ENCODE results near the gene CENPS.

DNA sequence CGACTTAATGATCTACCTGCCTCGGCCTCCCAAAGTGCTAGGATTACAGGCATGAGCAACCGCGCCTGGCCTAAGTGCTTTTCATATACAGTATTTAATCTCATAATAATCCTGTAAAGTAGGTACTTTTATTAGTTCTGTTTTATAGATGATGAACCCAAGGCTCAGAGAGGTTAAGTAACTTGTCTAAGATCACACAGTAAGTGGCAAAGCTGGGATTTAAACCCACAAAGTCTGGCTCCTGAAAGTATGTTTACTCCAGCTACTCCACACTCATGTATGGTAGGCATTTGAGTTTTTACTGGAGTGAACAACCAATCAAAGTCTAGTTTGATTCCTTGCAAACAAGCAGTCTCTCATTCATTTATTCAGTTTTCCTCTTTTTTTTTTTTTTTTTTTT, 39.8 kb downstream of the CENPS start:
- TF ChIP-seq, protein P1, sequence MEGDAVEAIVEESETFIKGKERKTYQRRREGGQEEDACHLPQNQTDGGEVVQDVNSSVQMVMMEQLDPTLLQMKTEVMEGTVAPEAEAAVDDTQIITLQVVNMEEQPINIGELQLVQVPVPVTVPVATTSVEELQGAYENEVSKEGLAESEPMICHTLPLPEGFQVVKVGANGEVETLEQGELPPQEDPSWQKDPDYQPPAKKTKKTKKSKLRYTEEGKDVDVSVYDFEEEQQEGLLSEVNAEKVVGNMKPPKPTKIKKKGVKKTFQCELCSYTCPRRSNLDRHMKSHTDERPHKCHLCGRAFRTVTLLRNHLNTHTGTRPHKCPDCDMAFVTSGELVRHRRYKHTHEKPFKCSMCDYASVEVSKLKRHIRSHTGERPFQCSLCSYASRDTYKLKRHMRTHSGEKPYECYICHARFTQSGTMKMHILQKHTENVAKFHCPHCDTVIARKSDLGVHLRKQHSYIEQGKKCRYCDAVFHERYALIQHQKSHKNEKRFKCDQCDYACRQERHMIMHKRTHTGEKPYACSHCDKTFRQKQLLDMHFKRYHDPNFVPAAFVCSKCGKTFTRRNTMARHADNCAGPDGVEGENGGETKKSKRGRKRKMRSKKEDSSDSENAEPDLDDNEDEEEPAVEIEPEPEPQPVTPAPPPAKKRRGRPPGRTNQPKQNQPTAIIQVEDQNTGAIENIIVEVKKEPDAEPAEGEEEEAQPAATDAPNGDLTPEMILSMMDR (IDR thresholded peaks at IDR 0.05): no peak
- TF ChIP-seq JUNB (IDR thresholded peaks at IDR 0.05): no peak
- TF ChIP-seq POLR2A (IDR thresholded peaks at IDR 0.05; ENCODE audit: low read length): no peak
- no peak for TF ChIP-seq EP300 (IDR thresholded peaks at IDR 0.05)
- TF ChIP-seq CEBPB (IDR thresholded peaks at IDR 0.05): no peak
- no peak for TF ChIP-seq RCOR1 (IDR thresholded peaks at IDR 0.05; ENCODE audit: low read depth, low read length)

All from A549 (cell line).